ENCODE measurements around the gene BACH2.
A peak's percentile ranks its signal among the peaks of the same experiment; 100 is the strongest.
"Not testable (repeated sequence)": the region's sequence is repeated elsewhere in the genome, so short reads cannot be mapped to it uniquely, and the experiment has no call there.

Gene BACH2

DNA sequence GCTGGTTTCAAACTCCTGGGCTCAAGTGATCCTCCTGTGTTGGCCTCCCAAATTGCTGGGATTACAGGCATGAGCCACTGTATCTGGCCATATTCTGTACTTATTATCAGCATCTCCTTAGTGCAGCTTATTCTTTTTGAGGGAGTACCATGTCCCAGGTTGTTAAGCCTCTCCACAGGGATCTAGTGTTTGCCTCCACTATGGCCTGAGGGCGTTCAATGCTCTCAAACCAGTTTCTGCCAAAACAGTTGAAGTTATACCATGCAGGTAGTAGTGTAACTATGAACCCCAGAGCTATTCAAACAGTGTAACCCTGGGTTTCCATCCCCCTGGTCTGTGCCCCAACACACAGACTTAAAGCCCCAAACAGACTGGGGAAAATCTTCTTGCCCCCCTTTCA is 81.7 kb downstream of the BACH2 start:
- no peak for DNase-seq (ENCODE audit: low read depth, low spot score)

GRCh38 chr6:90214461-90214860 is 82.2 kb downstream of the BACH2 start:
- DNase-seq (ENCODE audit: low read depth, low spot score): no peak

DNA sequence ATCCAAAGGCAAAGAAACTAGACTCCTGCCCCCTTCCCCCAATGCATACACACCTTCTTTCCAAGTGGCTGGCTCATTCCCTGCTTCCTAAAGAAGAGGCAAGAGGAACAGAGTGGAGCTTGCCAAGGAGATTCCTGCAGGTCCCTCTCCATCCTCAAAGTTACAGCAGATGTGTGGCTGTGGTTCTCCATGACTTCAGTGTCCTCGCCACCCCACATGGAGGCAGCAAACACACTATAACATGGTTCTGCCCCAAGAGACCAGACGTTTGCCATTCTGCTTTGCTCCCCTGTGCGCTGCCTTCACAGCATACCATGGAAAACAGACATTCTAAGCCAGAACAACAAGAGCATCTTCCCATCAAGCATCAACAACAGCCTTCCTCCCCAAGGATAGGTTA is 84.4 kb downstream of the BACH2 start:
- DNase-seq (ENCODE audit: low read depth, low spot score): no peak

DNA sequence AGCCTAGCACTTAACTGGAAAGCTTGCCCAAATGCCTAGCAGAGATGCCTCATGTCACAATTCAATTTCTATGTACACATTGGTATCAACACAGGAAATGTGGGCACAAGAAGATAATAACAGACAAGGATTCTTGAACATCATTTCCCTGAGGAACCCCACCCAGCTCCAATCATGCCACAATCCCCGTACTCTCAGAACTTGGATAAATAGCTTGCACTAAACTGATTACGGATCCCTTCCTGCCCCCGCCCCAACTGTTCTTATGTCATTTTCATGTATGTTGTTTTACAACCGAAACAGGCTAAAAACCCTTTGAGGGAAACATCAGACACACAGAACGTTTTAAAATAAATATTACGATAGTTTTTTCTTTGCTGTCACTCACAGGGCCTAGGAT is 87.1 kb downstream of the BACH2 start:
- no peak for DNase-seq (ENCODE audit: low read depth, low spot score)

DNA sequence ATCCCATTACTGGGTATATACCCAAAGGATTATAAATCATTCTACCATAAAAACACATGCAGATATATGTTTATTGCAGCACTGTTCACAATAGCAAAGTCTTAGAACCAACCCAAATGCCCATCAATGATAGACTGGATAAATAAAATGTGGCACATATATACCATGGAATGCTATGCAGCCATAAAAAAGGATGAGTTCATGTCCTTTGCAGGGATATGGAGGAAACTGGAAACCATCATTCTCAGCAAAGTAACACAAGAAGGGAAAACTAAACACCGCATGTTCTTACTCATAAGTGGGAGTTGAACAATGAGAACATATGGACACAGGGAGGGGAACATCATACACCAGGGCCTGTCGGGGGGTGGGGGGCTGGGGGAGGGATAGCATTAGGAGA is 88.0 kb downstream of the BACH2 start:
- DNase-seq (ENCODE audit: low read depth, low spot score): not testable (repeated sequence)

- DNase-seq (ENCODE audit: low read depth, low spot score): no peak
Measured at GRCh38 chr6:90204327-90205056, 92.2 kb downstream of the BACH2 start.

- DNase-seq (ENCODE audit: low read depth, low spot score): no peak
Measured at GRCh38 chr6:90203672-90204071, 93.0 kb downstream of the BACH2 start.

DNA sequence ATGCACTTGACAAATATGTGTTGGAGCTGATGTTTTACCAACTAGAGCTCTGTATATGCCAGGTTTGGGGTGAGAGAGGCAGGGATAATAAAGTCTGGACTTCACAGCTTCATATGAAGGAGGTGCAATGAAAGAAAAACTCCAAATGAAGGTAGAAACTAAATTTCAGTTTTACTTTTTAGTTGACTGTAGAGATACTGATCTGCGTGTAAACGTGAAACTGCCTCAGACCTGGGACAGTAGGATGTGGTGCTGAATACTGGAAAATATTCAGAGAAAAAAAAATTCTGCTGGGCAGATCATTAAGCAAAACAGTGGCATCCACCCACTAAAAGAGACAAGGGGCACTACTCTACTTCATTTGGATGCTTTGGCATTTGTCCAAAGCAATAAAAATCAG is 94.5 kb downstream of the BACH2 start:
- no peak for DNase-seq (ENCODE audit: low read depth, low spot score)

DNA sequence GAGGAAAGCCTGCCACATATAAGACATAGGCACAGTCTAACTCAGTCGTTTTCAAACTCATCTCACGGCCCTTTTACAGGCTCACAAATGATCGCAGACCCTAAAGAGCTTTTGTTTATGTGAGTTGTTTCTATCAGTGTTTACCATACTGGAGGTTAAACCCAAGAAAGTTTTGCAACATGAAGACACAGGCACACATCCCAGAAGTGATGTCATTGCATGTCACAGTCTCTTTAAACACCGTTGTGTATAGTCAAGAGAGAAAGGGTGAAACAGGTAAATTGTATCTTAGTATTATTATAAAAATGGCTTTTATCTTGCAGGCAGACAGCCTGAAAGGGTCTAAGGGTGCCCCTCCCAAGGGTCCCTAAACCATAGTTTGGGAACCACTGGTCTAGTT is 96.7 kb downstream of the BACH2 start:
- no peak for DNase-seq (ENCODE audit: low read depth, low spot score)

GRCh38 chr6:90198758-90199425 is 97.8 kb downstream of the BACH2 start:
- no peak for DNase-seq (ENCODE audit: low read depth, low spot score)

GRCh38 chr6:90197854-90198496 is 98.7 kb downstream of the BACH2 start:
- DNase-seq (ENCODE audit: low read depth, low spot score): no peak

- DNase-seq (ENCODE audit: low read depth, low spot score): no peak
Measured at GRCh38 chr6:90195094-90195829, 101.4 kb downstream of the BACH2 start.

DNA sequence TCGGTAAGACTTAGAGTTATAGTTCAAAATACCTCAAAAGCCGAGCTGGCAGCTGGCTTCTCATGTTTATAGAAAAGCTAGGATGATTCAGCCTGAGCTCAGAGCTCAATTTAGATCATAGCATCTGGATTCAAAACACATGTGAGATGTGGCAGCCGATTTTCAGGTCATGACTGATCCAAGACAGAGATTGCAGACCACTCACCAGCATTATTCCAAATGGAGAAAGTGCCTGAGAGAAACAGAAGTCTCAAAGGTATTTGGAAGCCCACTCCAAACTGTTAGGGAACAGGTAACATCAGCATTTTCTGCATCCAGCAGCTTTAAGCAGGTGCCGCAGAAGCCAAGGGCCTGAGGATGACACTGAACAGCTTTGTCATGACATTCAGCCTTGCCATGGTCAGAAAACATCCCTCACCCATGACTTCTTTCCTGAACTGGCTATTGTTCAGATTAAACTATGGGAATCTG is 102.2 kb downstream of the BACH2 start:
- DNase-seq (ENCODE audit: low read depth, low spot score): peak; percentile 17

DNA sequence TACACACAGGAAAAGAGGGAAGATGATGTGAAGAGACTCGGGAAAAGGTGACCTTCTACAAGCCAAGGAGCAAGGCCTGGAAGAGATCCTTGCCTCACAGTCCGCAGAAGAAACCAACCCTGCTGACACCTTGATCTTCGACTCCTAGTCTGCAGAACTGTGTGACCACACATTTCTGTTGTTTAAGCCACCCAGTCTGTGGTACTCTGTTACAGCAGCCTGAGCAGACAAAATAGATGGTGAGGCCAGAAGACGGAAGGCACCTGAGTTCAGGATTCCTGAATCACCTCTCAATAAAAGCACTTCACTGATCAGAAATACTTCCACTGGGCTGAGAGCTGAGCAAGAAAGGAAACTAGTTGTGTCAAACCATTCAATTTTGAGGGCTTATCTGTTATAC is 103.3 kb downstream of the BACH2 start:
- no peak for DNase-seq (ENCODE audit: low read depth, low spot score)

DNA sequence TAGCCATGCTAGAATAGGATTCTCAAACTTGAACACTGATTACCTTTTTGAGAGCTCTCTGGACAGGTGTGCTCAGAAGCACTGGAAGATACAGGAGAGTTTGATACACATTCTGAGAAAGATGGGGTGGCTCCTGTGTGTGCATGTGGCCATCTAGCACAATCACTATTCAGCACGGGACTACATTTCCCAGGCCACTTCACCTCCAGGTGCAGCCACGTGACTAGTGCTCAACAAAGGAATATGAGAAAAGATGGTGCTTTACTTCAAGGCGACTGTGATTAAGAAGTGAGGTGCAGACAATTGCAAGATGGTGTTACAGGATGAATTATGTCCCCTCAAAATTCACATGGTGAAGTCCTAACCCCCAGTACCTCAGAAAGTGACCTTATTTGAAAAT is 103.8 kb downstream of the BACH2 start:
- DNase-seq (ENCODE audit: low read depth, low spot score): no peak

- DNase-seq (ENCODE audit: low read depth, low spot score): no peak
Measured at GRCh38 chr6:90190752-90191395, 105.8 kb downstream of the BACH2 start.

GRCh38 chr6:90190131-90190530 is 106.5 kb downstream of the BACH2 start:
- no peak for DNase-seq (ENCODE audit: low read depth, low spot score)

- DNase-seq (ENCODE audit: low read depth, low spot score): no peak
Measured at GRCh38 chr6:90187437-90188121, 109.1 kb downstream of the BACH2 start.

- DNase-seq (ENCODE audit: low read depth, low spot score): no peak
Measured at GRCh38 chr6:90186637-90187371, 109.8 kb downstream of the BACH2 start.

DNA sequence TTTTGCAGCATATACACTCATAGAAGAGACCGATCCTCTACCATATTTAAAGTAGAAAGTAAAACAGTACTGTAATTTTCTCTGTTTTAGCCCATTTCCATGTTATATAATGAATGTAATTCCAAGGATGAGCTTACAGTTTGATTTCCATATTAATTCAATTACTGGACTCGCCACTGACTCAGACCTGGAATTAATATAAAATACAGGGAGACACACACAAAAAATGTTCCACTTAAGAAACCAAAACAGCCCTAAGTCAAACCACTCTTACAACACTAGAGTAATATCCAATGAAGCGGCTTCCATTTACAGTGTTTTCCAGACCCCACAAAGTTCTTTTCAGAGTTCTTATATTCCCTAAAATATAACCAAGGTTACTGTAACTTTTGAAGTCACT is 110.6 kb downstream of the BACH2 start:
- DNase-seq (ENCODE audit: low read depth, low spot score): no peak
